ENCODE measurements around the gene GSDME. TPM values are rescaled to one million over a fixed set of nuclear protein-coding genes. Genes with fewer than 3 reads are reported as not detected.

GSDME gene
- total and polyA plus RNA-seq, 2 of the 4 experiments (the other 2 are of a cell fraction) = 75.2 to 78.7 TPM

GRCh38 chr7:24652251-24652939 lies 104.9 kb downstream of the GSDME start:
- Histone ChIP-seq H3K56ac (ENCODE audit: extremely low read depth, insufficient read depth, low read length) (no peak overlapping the region), H3K4me1 (ENCODE audit: control insufficient read depth, insufficient read depth, low read length) (no peaks in the 10 kb centered on the region), H4K91ac (ENCODE audit: insufficient read depth, low read depth, low read length) (no peak overlapping the region), H2BK5ac (ENCODE audit: low read depth, low read length, poor library complexity, severe bottlenecking) (no peak overlapping the region), H4K5ac (ENCODE audit: low read depth, low read length) (no peak overlapping the region), H3K9me3 (ENCODE audit: control insufficient read depth, insufficient read depth, low read length) (no peaks in the 10 kb centered on the region), H2BK15ac (ENCODE audit: low read depth, low read length) (no peak overlapping the region), H3K4ac (ENCODE audit: low read depth, low read length) (no peak overlapping the region), H3K4me2 (ENCODE audit: low read depth, low read length) (no peak overlapping the region), H2AK5ac (ENCODE audit: low read depth, low read length) (no peak overlapping the region), H2BK20ac (ENCODE audit: low read depth, low read length) (no peak overlapping the region), H3K4me3 (ENCODE audit: insufficient read depth, low read depth, low read length) (no peak overlapping the region), H3K23ac (ENCODE audit: low read depth, low read length) (no peak overlapping the region), H2AFZ (replicated peaks; ENCODE audit: low read length, poor library complexity) (no peak overlapping the region), H4K8ac (ENCODE audit: low read depth in 2 of 2, low read length in 2 of 2) (no peak overlapping the region), H4K20me1 (ENCODE audit: insufficient read depth, low read length) (no peaks in the 10 kb centered on the region), H3K9ac (ENCODE audit: low read depth, low read length) (no peak overlapping the region), H3K27ac (ENCODE audit: insufficient read depth, low read length) (no peak overlapping the region), H3K79me1 (ENCODE audit: low read depth in 1 of 2, low read length in 2 of 2) (no peaks in the 10 kb centered on the region), H3K36me3 (ENCODE audit: control insufficient read depth, insufficient read depth, low read length) (no peaks in the 10 kb centered on the region), H3K9me1 (ENCODE audit: insufficient read depth, low read length) (peaks cover 2% of the 10 kb centered on the region; the same call in 1 of the 2 replicates), H2BK120ac (ENCODE audit: low read depth, low read length) (no peak overlapping the region), H2AK9ac (replicated peaks; ENCODE audit: low read depth, low read length, poor library complexity) (no peak overlapping the region), H3K27me3 (ENCODE audit: control insufficient read depth, insufficient read depth, low read length) (no peaks in the 10 kb centered on the region), H3K18ac (ENCODE audit: low read depth, low read length) (no peak overlapping the region), H3K14ac (replicated peaks; ENCODE audit: low read depth, low read length) (no peak overlapping the region)
- intact Hi-C loops (cut with micrococcal nuclease) (no loop called here), in situ Hi-C loops (cut with MboI; ENCODE audit: low sequenced_read_pairs) (loop anchor here (25.0 kb wide), 3 partner anchors 715 to 1090 kb away; no protein-coding TSS in a partner anchor), dilution Hi-C loops (cut with HindIII; ENCODE audit: low sequenced_read_pairs, unreplicated experiment) (no loop called here)
- ChIA-PET POLR2A (ENCODE audit: unreplicated experiment) (no interaction called here), CTCF (interaction anchor here (0.7 kb wide), 1 partner anchor 565 kb away, joined by 7 read pairs; no protein-coding TSS in a partner anchor)
- TF ChIP-seq RAD21 (IDR thresholded peaks at IDR 0.05; ENCODE audit: low read length) (no peak), BHLHE40 (IDR thresholded peaks at IDR 0.05; ENCODE audit: low read depth, low read length) (no peak), MAZ (IDR thresholded peaks at IDR 0.05; ENCODE audit: borderline replicate concordance, low read depth, low read length) (no peak), FOS (IDR thresholded peaks at IDR 0.05; ENCODE audit: low read depth, low read length) (no peak), CEBPB (IDR thresholded peaks at IDR 0.05; ENCODE audit: low read depth, low read length) (no peak), NFE2L2 (IDR thresholded peaks at IDR 0.05; ENCODE audit: low read depth, low read length) (no peak), RCOR1 (IDR thresholded peaks at IDR 0.05; ENCODE audit: insufficient replicate concordance, low read length) (no peak), MXI1 (IDR thresholded peaks at IDR 0.05; ENCODE audit: borderline replicate concordance, low read depth, low read length) (no peak), ELK1 (IDR thresholded peaks at IDR 0.05; ENCODE audit: borderline replicate concordance, low read depth, low read length) (no peak), USF2 (IDR thresholded peaks at IDR 0.05; ENCODE audit: low read depth, low read length) (no peak), SMC3 (IDR thresholded peaks at IDR 0.05; ENCODE audit: low read depth, low read length) (no peak), CHD1 (IDR thresholded peaks at IDR 0.05; ENCODE audit: low read depth, low read length) (no peak)
- no CpG with 5 or more reads among the region's 5 CpGs for WGBS, 2 experiments (ENCODE audit: extremely low coverage in 2 of 2, insufficient read length in 1 of 2)
- BruUV-seq (replicated peaks) = no TSS peak
- no peak for DNase-seq
- no peak for ATAC-seq (ENCODE audit: low read depth)
